GM10266 (cell line): ENCODE measurements around the gene DNAJB14.
"Not testable (repeated sequence)": the region's sequence is repeated elsewhere in the genome, so short reads cannot be mapped to it uniquely, and the experiment has no call there.

Experiments
- DNase-seq: peaks from one replicate; pipeline ENCODE4 v3.0.0; 2012; ENCODE audit errors: extremely low spot score
- TF ChIP-seq, protein P1 (sequence below): IDR thresholded peaks from 2 replicates; pipeline ENCODE4 v1.5.1; 2012; ENCODE audit warnings: mild to moderate bottlenecking, low read depth; ENCODE audit not compliant: control insufficient read depth, insufficient read depth; ENCODE audit errors: missing control alignments

DNAJB14 gene

DNA sequence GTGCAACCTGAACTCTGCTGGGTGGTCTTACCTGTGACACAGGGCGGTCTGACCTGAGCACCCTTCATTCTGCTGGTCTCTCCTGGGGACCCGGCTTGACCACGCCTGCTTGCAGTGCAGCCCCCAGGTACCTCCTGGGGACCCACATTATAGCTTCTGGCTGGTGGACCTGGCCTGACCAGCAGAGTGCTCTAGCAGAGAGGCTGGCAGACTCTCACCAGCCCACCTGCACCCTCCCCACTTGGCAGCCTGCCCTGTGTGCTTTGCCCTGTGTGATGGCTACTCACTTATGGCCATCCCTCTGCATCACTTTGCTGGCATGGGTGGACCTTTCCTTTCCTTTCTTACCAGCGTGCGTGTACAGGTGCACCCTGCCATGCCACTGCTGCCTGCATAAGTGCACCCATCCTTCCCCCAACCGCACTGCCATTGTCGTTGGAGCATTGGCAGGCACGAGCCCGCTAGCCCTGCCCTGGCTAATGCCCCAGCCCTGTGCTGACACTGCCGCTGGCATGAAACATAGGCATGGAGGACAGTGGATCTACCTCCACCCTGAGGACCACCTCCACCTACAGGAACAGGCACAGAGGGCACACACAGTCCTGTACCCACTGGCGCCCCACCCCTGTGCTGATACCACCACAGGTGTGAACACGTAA lies 25.2 kb upstream of the DNAJB14 start:
- TF ChIP-seq, protein P1, sequence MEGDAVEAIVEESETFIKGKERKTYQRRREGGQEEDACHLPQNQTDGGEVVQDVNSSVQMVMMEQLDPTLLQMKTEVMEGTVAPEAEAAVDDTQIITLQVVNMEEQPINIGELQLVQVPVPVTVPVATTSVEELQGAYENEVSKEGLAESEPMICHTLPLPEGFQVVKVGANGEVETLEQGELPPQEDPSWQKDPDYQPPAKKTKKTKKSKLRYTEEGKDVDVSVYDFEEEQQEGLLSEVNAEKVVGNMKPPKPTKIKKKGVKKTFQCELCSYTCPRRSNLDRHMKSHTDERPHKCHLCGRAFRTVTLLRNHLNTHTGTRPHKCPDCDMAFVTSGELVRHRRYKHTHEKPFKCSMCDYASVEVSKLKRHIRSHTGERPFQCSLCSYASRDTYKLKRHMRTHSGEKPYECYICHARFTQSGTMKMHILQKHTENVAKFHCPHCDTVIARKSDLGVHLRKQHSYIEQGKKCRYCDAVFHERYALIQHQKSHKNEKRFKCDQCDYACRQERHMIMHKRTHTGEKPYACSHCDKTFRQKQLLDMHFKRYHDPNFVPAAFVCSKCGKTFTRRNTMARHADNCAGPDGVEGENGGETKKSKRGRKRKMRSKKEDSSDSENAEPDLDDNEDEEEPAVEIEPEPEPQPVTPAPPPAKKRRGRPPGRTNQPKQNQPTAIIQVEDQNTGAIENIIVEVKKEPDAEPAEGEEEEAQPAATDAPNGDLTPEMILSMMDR: no peak
- no peak for DNase-seq

- no peak for DNase-seq
- TF ChIP-seq, protein P1: no peak
Observed at GRCh38 chr4:99968330-99968729, 21.9 kb upstream of the DNAJB14 start.

- no peak for DNase-seq
- TF ChIP-seq, protein P1: no peak
Observed at GRCh38 chr4:99966692-99967091, 20.3 kb upstream of the DNAJB14 start.

DNA sequence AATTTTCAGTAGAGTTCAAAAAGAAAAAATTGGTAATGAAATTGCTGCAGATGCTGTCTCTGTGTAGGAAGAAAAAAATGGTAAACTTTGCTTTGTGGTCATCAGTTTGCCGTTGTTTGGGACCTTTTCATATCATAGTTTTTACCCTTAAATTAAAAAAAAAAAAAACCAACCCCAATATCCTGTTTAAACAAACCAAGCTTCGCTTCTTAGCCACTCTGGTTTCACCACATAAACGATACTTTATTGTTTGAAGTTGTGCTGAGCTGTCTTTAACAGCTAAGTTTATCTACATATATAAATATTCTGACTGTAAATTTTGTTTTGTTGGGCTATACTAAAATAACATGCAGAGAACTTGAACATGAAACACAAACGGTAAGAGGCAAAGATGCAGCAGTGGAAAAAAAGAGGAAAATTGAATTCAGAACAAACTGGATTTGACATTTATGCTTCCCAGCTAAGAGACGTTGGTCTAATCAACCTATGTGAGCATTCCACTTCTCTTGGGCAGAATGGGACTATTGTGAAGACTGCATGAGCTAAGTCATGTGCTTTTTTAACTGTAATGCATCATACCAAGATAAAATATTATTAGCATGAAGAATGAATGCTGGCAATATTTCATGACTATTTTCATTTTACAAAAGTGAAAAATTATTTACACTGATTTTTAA lies 19.4 kb upstream of the DNAJB14 start:
- no peak for DNase-seq
- TF ChIP-seq, protein P1: no peak

GRCh38 chr4:99965173-99965572 lies 18.8 kb upstream of the DNAJB14 start:
- TF ChIP-seq, protein P1: no peak
- DNase-seq: no peak

DNA sequence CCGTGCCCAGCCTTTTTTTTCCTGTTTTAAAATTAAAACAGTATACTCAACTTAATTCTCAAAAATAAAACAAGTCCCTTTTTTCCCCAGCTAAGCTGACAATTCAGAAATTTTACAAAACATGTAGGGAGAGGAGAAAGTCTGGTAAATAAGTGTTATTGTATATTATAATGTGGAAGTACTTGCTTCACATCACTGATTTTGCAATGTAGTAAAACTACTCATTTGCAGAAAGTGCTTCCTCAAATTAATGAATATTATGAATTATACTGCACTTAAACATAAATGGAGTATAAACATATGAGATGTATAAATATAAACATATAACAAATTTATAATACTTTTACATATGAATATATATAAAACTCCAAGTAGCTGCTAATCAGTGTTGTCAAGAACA lies 15.3 kb upstream of the DNAJB14 start:
- no peak for DNase-seq
- TF ChIP-seq, protein P1: no peak

- TF ChIP-seq, protein P1: no peak
Observed at GRCh38 chr4:99960648-99961047, 14.2 kb upstream of the DNAJB14 start.

GRCh38 chr4:99958207-99958606 lies 11.8 kb upstream of the DNAJB14 start:
- not testable (repeated sequence) for DNase-seq

More at GRCh38 chr4:99960648-99961047, 14.2 kb upstream of the DNAJB14 start:
- no peak for DNase-seq
